ENCODE measurements around the gene NPY1R. TPM values are rescaled to one million over a fixed set of nuclear protein-coding genes. Genes with fewer than 3 reads are reported as not detected.

Gene NPY1R
- polyA plus RNA-seq, 3 donors = 14.9 to 21.0 (median 20.8) TPM

DNA sequence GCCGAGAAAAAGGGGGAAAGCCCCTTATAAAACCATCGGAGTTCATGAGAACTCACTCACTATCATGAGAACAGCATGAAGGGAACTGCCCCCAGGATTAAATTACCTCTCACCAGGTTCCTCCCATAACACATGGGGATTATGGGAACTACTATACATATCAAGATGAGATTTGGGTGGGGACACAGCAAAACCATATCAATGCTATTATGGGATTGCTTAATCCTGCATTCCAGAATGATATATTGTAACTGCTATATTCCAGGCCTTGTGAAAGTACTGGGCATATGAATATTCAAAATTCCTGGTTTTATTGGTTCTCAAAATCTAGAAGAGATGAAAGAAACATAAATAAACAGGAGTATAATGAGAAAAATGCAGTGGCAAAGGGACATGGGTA lies 29.3 kb downstream of the NPY1R start:
- no peak for DNase-seq (ENCODE audit: extremely low read depth in 1 of 11, low read depth in 9 of 11, low spot score in 4 of 11)

GRCh38 chr4:163300445-163300844 lies 32.0 kb downstream of the NPY1R start:
- no peak for DNase-seq (ENCODE audit: extremely low read depth in 1 of 11, low read depth in 9 of 11, low spot score in 4 of 11)

- DNase-seq (ENCODE audit: extremely low read depth in 1 of 11, low read depth in 9 of 11, low spot score in 4 of 11) = no peak
These were observed 37.3 kb downstream of the NPY1R start for GRCh38 chr4:163295138-163295537.

GRCh38 chr4:163284304-163284703 lies 48.1 kb downstream of the NPY1R start:
- no peak for DNase-seq (ENCODE audit: extremely low read depth in 1 of 11, low read depth in 9 of 11, low spot score in 4 of 11)

DNA sequence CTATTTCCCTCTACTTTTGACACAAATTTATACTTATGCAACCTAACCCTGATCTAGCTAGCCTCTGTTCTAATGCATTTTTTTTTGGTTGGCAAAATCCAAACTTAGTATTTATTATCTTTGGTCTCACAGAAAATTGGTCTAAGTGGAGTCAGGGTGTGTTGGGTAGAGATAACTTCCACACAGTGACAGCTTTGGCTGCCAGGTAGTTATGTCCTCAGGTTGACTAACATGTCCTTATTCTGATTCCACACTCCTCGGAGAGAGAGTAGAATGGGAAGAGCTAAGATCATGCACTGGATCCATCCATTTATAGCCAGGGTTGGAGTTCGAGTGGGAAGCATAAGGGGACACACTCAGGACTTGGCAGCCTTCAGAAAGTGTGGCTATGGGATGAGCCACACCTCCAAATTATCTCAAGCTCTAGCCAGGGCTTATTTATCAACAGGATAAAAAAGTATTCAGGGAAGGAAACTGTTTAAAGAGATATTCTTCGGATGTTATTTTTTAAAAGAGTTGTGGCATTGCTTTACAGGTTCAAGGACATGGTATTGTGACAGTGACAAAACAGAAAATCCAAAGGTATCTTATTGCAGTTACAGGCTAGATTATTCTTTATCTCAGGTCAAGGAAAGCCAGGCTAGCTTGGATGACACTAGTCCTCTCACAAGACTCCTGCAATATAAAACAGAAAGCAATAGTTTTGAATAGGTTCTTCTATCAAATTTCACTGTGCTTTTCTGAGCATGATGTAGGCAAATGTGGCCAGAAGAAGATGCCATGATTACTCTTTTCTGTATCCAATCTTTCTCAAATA lies 51.5 kb downstream of the NPY1R start:
- no peak for DNase-seq (ENCODE audit: extremely low read depth in 1 of 11, low read depth in 9 of 11, low spot score in 4 of 11)

GRCh38 chr4:163279713-163280112 lies 52.7 kb downstream of the NPY1R start:
- no peak for DNase-seq (ENCODE audit: extremely low read depth in 1 of 11, low read depth in 9 of 11, low spot score in 4 of 11)

GRCh38 chr4:163274861-163275260 lies 57.5 kb downstream of the NPY1R start:
- no peak for DNase-seq (ENCODE audit: extremely low read depth in 1 of 11, low read depth in 9 of 11, low spot score in 4 of 11)

Other genes starting within 250 kb of the NPY1R start
- 10 to 100 TPM; 23.2 to 29.2 (median 26.3) TPM for gene NAF1, start 165.7 kb downstream of the NPY1R start, polyA plus RNA-seq (ENCODE audit: insufficient read length in 3 of 3)
- 1 to 10 TPM; 3.2 to 5.0 (median 4.4) TPM for gene NPY5R, start 11.3 kb upstream of the NPY1R start, polyA plus RNA-seq (ENCODE audit: insufficient read length in 3 of 3)
- gene TKTL2, start 141.2 kb upstream of the NPY1R start, polyA plus RNA-seq (ENCODE audit: insufficient read length in 3 of 3) = under 1 TPM in 1 of 3 donors, not detected in 2; 0.04 TPM
- gene TMA16, start 162.1 kb upstream of the NPY1R start, polyA plus RNA-seq (ENCODE audit: insufficient read length in 3 of 3) = 10 to 100 TPM; 38.0 to 41.6 (median 39.4) TPM